Upper lobe of left lung (tissue), 6 donors: ENCODE measurements around the gene NAA60. TPM values are rescaled to one million over a fixed set of nuclear protein-coding genes. Genes with fewer than 3 reads are reported as not detected.

Source experiments
- ATAC-seq, 2 donors: fragments of 200-7000 bp; cut with Tn5 transposase; one replicate each; pipeline ENCODE4 v1.9.1; 2022; ENCODE audit warnings: mild to moderate bottlenecking in 2 of 2, moderate library complexity in 2 of 2; ENCODE audit not compliant: low FRiP score in 2 of 2
- DNase-seq, 2 donors: peaks; one replicate each; pipeline ENCODE4 v3.0.0-alpha.2; 2019 to 2020
- H3K27ac ChIP-seq, 4 donors: fragments of 200-600 bp; sonication (generic); one replicate each; pipeline ENCODE4 v1.5.1; 2016 to 2019
- H3K27me3 ChIP-seq, 4 donors: fragments of 200-600 bp; sonication (generic); one replicate each; pipeline ENCODE4 v1.5.1; 2017 to 2019
- H3K36me3 ChIP-seq, 4 donors: fragments of 200-600 bp; sonication (generic); one replicate each; pipeline ENCODE4 v1.5.1; 2016 to 2019
- H3K4me1 ChIP-seq, 4 donors: fragments of 200-600 bp; sonication (generic); one replicate each; pipeline ENCODE4 v1.5.1; 2018 to 2019
- H3K4me3 ChIP-seq, 4 donors: fragments of 200-600 bp; sonication (generic); one replicate each; pipeline ENCODE4 v1.5.1; 2017 to 2019; ENCODE audit warnings: mild to moderate bottlenecking in 2 of 4, moderate library complexity in 1 of 4
- H3K9me3 ChIP-seq, 4 donors: fragments of 200-600 bp; sonication (generic); one replicate each; pipeline ENCODE4 v1.5.1; 2018 to 2019
- EP300 ChIP-seq, 4 donors: sonication (generic); formaldehyde crosslinking; IDR thresholded peaks; one replicate each; pipeline ENCODE4 v1.5.1; 2017; ENCODE audit warnings: antibody characterized with exemption in 4 of 4, control low read depth in 2 of 4
- POLR2A ChIP-seq, 4 donors: fragments of 450-650 bp; IDR thresholded peaks; one replicate each; pipeline ENCODE4 v1.5.1; 2016 to 2017; ENCODE audit warnings: antibody characterized with exemption in 4 of 4, mild to moderate bottlenecking in 2 of 4
- POLR2AphosphoS5 ChIP-seq, 2 donors: sonication (generic); formaldehyde crosslinking; IDR thresholded peaks; one replicate each; pipeline ENCODE4 v1.5.1; 2017; ENCODE audit warnings: antibody characterized with exemption in 2 of 2
- WGBS, 2 donors: methylation state at CpG; one replicate each; pipeline ENCODE4 v1.1.5; 2017 to 2018; 5-methylcytosine and 5-hydroxymethylcytosine counted together
- total RNA-seq, 6 donors: library from RNA; depleted of rRNA in 4 of 6; stranded (reverse); fragments of >200 nt in 4 of 6; gene quantifications; one replicate each; pipeline versions ENCODE4 v1.1.0 to v1.2.1, GENCODE V29; 2016 to 2021
- TF ChIP-seq, protein P1 (sequence below), 6 experiments: fragments of 450-650 bp in 4 of 6; fragments of 200-600 bp in 2 of 6; sonication (generic) in 2 of 6; IDR thresholded peaks; one replicate each; pipeline ENCODE4 v1.5.1; 2016 to 2019; ENCODE audit warnings: antibody characterized with exemption in 6 of 6
- donor health status: DM: no; HTN: no; CAD: no; lungs with moderate emphysema.
- donor health status: DM: no; HTN: yes; CAD: no; lungs with severe emphysema.

NAA60 gene
- total RNA-seq, 6 donors from 2014 or later = 33.0 to 77.5 (median 54.6) TPM

GRCh38 chr16:3480901-3481695 is 37.6 kb downstream of the NAA60 start:
- no peak for TF ChIP-seq POLR2A (IDR thresholded peaks at IDR 0.05)
- no peak for ATAC-seq
- Histone ChIP-seq H3K27ac (no peak overlapping the region), H3K4me3 (no peak overlapping the region), H3K4me1 (no peaks in the 10 kb centered on the region), H3K27me3 (no peaks in the 10 kb centered on the region), H3K9me3 (no peaks in the 10 kb centered on the region), H3K36me3 (peaks cover 36 to 78% (median 66%) of the 10 kb centered on the region in 4 donors)
- 76 to 78% methylated on average over 14 to 18 of the region's 18 CpGs for WGBS, 2 donors
- no peak for DNase-seq

GRCh38 chr16:3481696-3482658 is 38.5 kb downstream of the NAA60 start:
- WGBS, 2 donors = 93 to 95% methylated on average over 32 of the region's 32 CpGs
- H3K36me3 ChIP-seq = peaks cover 36 to 83% (median 74%) of the 10 kb centered on the region in 4 donors
- H3K27me3 ChIP-seq = no peaks in the 10 kb centered on the region
- DNase-seq = peak in 1 of 2 donors; percentile 57
- H3K9me3 ChIP-seq = no peaks in the 10 kb centered on the region
- no peak overlapping the region for H3K27ac ChIP-seq
- TF ChIP-seq POLR2A (IDR thresholded peaks at IDR 0.05) = no peak
- TF ChIP-seq, protein P1, sequence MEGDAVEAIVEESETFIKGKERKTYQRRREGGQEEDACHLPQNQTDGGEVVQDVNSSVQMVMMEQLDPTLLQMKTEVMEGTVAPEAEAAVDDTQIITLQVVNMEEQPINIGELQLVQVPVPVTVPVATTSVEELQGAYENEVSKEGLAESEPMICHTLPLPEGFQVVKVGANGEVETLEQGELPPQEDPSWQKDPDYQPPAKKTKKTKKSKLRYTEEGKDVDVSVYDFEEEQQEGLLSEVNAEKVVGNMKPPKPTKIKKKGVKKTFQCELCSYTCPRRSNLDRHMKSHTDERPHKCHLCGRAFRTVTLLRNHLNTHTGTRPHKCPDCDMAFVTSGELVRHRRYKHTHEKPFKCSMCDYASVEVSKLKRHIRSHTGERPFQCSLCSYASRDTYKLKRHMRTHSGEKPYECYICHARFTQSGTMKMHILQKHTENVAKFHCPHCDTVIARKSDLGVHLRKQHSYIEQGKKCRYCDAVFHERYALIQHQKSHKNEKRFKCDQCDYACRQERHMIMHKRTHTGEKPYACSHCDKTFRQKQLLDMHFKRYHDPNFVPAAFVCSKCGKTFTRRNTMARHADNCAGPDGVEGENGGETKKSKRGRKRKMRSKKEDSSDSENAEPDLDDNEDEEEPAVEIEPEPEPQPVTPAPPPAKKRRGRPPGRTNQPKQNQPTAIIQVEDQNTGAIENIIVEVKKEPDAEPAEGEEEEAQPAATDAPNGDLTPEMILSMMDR (IDR thresholded peaks at IDR 0.05) = no peak
- TF ChIP-seq EP300 (IDR thresholded peaks at IDR 0.05) = no peak
- no peak for TF ChIP-seq POLR2AphosphoS5 (IDR thresholded peaks at IDR 0.05)
- H3K4me3 ChIP-seq = no peak overlapping the region
- no peaks in the 10 kb centered on the region for H3K4me1 ChIP-seq
- no peak for ATAC-seq

DNA sequence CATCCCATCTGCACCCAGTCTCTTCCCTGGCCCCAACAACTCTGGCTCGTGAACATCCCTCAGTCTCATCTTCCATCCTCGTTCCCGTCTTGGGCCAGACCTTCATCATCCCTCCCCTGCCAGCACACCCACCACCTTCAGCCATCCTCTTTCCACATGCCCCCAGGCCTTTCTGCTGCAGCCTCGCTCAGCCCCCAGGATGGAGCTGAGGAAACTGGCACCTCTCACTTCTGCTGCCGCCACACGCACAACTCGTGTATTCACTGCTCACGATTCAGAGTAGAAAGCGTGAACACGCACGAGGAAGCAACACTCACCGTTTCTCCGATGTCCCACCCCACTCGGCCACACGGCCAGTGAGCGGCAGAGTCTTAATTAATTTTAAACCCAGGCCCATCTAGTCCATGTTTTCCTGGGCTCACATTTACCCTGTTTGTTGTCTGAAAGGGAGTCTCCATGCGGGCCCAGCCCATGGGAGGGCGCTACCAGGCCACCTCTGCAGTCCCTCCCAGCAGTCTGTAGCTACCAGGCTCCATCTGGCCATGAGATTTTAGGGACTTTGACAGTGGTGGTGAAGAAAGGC is 39.3 kb downstream of the NAA60 start:
- Histone ChIP-seq H3K36me3 (peaks cover 36 to 86% (median 76%) of the 10 kb centered on the region in 4 donors), H3K4me1 (no peaks in the 10 kb centered on the region), H3K27ac (no peak overlapping the region), H3K27me3 (no peaks in the 10 kb centered on the region), H3K9me3 (no peaks in the 10 kb centered on the region), H3K4me3 (no peak overlapping the region)
- no peak for ATAC-seq
- no peak for DNase-seq
- WGBS, 2 donors = 95 to 96% methylated on average over 18 of the region's 18 CpGs
- TF ChIP-seq POLR2A (IDR thresholded peaks at IDR 0.05) = no peak
- TF ChIP-seq POLR2AphosphoS5 (IDR thresholded peaks at IDR 0.05) = no peak
- TF ChIP-seq, protein P1 (IDR thresholded peaks at IDR 0.05) = no peak
- no peak for TF ChIP-seq EP300 (IDR thresholded peaks at IDR 0.05)

- H3K4me3 ChIP-seq = no peak overlapping the region
- peak in 1 of 2 donors; percentile 65 for DNase-seq
- ATAC-seq = no peak
- 82 to 92% methylated on average over 11 to 29 of the region's 30 CpGs for WGBS, 2 donors
- H3K9me3 ChIP-seq = no peaks in the 10 kb centered on the region
- no peaks in the 10 kb centered on the region for H3K27me3 ChIP-seq
- peaks cover 36 to 83% (median 72%) of the 10 kb centered on the region in 4 donors for H3K36me3 ChIP-seq
- TF ChIP-seq, protein P1 (IDR thresholded peaks at IDR 0.05) = no peak
- no peaks in the 10 kb centered on the region for H3K4me1 ChIP-seq
- H3K27ac ChIP-seq = no peak overlapping the region
Measured at GRCh38 chr16:3484318-3485096, 41.0 kb downstream of the NAA60 start.
